ENCODE measurements around the gene KIAA0513.

- no peak for TF ChIP-seq CTCF (IDR thresholded peaks at IDR 0.05 in 2 of 3, conservative IDR thresholded peaks at IDR 0.05 in 1 of 3; ENCODE audit: control insufficient read depth in 2 of 3, extremely low read depth in 1 of 3, insufficient read depth in 1 of 3, low read depth in 3 of 3, low read length in 3 of 3)
- no peak for TF ChIP-seq POLR2AphosphoS5 (IDR thresholded peaks at IDR 0.05; ENCODE audit: low read length)
- no peak for TF ChIP-seq RFX5 (IDR thresholded peaks at IDR 0.05; ENCODE audit: low read depth, low read length)
- no peak for TF ChIP-seq ZBTB11 (CRISPR knock-in tag; IDR thresholded peaks at IDR 0.05)
Observed at GRCh38 chr16:85139881-85140339, 112.3 kb downstream of the KIAA0513 start.

Data from GM12878 (cell line).